ENCODE measurements around the gene KCNC1.

Gene KCNC1

DNA sequence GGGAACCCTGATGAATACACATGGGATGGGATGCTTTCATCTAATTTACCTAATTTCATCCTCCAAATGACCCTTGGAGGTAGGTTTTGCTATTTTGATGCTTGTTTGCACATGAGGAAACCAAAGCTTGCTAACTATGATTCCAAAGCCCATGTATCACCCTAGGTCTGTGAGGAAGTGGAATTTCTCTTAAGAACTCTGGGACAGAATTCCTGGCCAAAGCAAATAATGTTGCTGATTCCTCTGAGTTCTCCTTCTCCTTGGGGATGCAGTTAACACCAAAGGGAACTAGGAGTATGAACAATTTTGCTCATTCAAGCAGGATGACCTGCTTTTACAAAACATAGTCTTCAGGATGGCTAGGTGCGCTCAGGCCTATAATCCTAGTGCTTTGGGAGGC, 80.0 kb downstream of the KCNC1 start:
- H3K27ac ChIP-seq: no peak overlapping the region
- DNase-seq (ENCODE audit: low spot score): no peak
- no peak overlapping the region for H3K4me3 ChIP-seq
- no peak for TF ChIP-seq CTCF (IDR thresholded peaks at IDR 0.05)

- Histone ChIP-seq H3K4me3 (no peak overlapping the region), H3K27ac (no peak overlapping the region)
- no peak for TF ChIP-seq CTCF (IDR thresholded peaks at IDR 0.05)
- DNase-seq (ENCODE audit: low spot score): no peak
These were observed 81.8 kb downstream of the KCNC1 start for GRCh38 chr11:17816232-17816931.

DNA sequence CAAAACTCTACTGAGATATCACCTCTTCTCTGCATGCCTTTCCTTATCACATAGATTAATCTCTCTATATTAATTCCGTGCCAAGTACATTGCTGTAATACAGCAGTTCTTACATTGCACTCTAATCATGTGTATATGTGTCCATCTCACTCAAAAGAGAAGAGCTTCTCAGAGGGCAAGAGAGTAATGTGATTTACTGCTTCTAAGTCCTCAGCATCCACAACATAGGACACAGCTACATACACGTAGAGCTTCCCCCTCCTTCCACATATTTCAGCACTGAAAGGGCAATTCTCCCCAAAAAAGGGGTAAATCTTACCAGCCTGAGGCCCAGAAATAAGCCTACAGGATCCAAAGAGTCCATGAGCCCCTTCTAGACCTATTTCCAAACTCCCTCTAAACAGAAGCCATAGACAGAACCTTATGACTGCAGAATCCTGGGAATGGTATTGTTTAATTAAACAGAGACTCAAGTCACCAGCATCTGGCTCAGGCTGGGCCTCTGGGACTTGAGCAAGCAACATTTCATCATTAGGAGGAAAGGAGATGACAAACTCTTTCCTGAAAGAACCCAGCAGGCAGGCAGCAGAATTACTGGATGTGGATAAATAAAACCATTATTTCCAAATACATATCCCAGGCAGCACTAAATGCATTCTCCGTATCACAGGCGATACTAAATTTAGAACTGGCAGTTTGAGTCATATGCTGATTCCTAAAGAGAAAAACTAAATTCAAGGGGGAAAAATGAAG, 87.2 kb downstream of the KCNC1 start:
- no peak for TF ChIP-seq CTCF (IDR thresholded peaks at IDR 0.05)
- Histone ChIP-seq H3K4me3 (no peak overlapping the region), H3K27ac (no peak overlapping the region)
- DNase-seq (ENCODE audit: low spot score): no peak

GRCh38 chr11:17822401-17822781, 87.8 kb downstream of the KCNC1 start:
- peak overlapping the region in 1 of 2 donors; percentile 31 for H3K27ac ChIP-seq
- H3K4me3 ChIP-seq: no peak overlapping the region
- no peak for TF ChIP-seq CTCF (IDR thresholded peaks at IDR 0.05)
- DNase-seq (ENCODE audit: low spot score): no peak

DNA sequence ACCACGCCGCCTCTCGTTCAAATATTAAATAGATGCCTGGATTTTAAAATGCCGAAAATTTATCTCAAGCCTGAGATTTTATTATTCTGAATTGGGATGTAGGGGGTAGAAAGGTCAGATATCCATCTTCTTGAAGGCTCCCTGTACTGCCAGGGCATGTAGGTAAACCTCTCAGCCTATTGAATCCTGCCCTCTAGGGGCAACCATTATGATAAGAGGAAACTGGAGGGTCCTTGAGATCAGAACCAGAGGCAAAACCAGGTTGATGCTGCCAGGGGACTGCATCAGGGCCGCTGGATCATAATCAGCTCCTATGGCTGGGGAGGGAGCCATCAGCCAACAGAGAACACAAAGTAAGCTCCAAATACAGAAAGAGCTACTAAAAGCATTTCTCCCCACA, 92.4 kb downstream of the KCNC1 start:
- no peak for DNase-seq (ENCODE audit: low spot score)
- H3K4me3 ChIP-seq: no peak overlapping the region
- H3K27ac ChIP-seq: no peak overlapping the region
- no peak for TF ChIP-seq CTCF (IDR thresholded peaks at IDR 0.05)

GRCh38 chr11:17828311-17828751, 93.8 kb downstream of the KCNC1 start:
- Histone ChIP-seq H3K4me3 (no peak overlapping the region), H3K27ac (no peak overlapping the region)
- no peak for DNase-seq (ENCODE audit: low spot score)
- TF ChIP-seq CTCF (IDR thresholded peaks at IDR 0.05): no peak

- Histone ChIP-seq H3K27ac (no peak overlapping the region), H3K4me3 (no peak overlapping the region)
- TF ChIP-seq CTCF (IDR thresholded peaks at IDR 0.05): no peak
- DNase-seq (ENCODE audit: low spot score): no peak
These were observed 96.6 kb downstream of the KCNC1 start for GRCh38 chr11:17831228-17831627.
